Prostate gland (tissue), 2 donors: Measurements from ENCODE around the gene ITIH5. TPM values are rescaled to one million over a fixed set of nuclear protein-coding genes. Genes with fewer than 3 reads are reported as not detected.

Experiments
- DNase-seq: peaks from one replicate; pipeline ENCODE4 v3.0.0-alpha.2; 2019; ENCODE audit warnings: low spot score
- H3K27ac ChIP-seq, 2 donors: fragments of 200-600 bp; sonication (generic); 2 replicates each; pipeline ENCODE4 v1.5.1; 2017 to 2019
- H3K27me3 ChIP-seq: fragments of 200-600 bp; sonication (generic); replicated peaks from 2 replicates; pipeline ENCODE4 v1.5.1; 2019; ENCODE audit not compliant: insufficient read depth
- H3K36me3 ChIP-seq, 2 donors: fragments of 200-600 bp; sonication (generic); 1 replicate in 1 of 2; 2 replicates in 1 of 2; pipeline versions ENCODE4 v1.5.1 to v1.8.1; 2017 to 2019
- H3K4me1 ChIP-seq: fragments of 200-600 bp; sonication (generic); replicated peaks from 2 replicates; pipeline ENCODE4 v1.5.1; 2019
- H3K4me3 ChIP-seq, 2 donors: fragments of 200-600 bp; sonication (generic); 2 replicates each; pipeline ENCODE4 v1.5.1; 2017 to 2019
- H3K9me3 ChIP-seq: fragments of 200-600 bp; sonication (generic); 2 replicates; pipeline ENCODE4 v1.5.1; 2017
- POLR2A ChIP-seq: fragments of 450-650 bp; IDR thresholded peaks from one replicate; pipeline ENCODE4 v1.6.1; 2016; ENCODE audit warnings: antibody characterized with exemption, mild to moderate bottlenecking
- POLR2AphosphoS5 ChIP-seq: sonication (generic); formaldehyde crosslinking; IDR thresholded peaks from one replicate; pipeline ENCODE4 v1.6.1; 2017; ENCODE audit warnings: antibody characterized with exemption
- whole genome bisulfite sequencing: methylation state at CpG from one replicate; pipeline ENCODE4 v1.1.5; 2018; 5-methylcytosine and 5-hydroxymethylcytosine counted together
- intact Hi-C: fragments of 100-400 bp; cut with DNase I; formaldehyde crosslinking; loops from one replicate; pipeline ENCODE4 v1.14.2; 2022
- total RNA-seq, 2 donors: library from RNA; depleted of rRNA; stranded (reverse); fragments of >200 nt; gene quantifications; one replicate each; pipeline ENCODE4 v1.1.0, GENCODE V29; 2016
- TF ChIP-seq, protein P1 (sequence below), 4 experiments: fragments of 200-600 bp in 2 of 4; fragments of 450-650 bp in 2 of 4; sonication (generic) in 2 of 4; IDR thresholded peaks; 1 replicate in 3 of 4; 2 replicates in 1 of 4; pipeline ENCODE4 v1.5.1; 2016 to 2019; ENCODE audit warnings: antibody characterized with exemption in 4 of 4, mild to moderate bottlenecking in 2 of 4, moderate library complexity in 2 of 4

The ITIH5 gene
- total RNA-seq, 2 donors from 2014 or later = 13.5 to 42.0 TPM

DNA sequence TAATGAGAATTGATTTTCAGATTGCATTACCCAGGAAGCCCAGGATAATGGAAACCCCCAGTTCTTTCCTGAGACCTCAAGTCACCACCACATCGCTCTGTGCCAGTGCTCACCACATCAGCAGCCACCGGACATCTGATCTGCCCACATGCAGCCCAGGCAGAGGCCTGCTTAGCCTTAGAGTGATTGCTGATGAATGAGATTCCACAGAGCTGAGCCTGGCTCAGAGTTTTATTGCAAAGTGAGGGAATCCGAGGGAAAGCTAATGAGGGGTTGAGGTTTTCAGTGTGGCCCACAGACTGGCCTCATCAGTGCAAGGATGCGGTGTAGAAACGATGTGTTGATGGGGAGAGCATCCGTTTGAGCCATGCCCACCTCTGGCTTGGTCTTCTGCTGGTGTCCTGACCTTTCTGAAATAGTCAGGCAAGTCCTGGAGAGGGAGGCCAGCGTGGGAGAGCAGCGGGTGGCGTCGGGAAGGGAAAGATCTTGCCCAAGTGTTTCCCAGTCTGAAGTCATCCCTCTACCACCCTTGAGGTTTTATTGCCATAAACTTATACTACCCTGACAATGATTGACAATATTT is 120.3 kb downstream of the ITIH5 start:
- intact Hi-C loops = no loop called here
- no peaks in the 10 kb centered on the region for H3K36me3 ChIP-seq
- H3K4me1 ChIP-seq = no peaks in the 10 kb centered on the region
- H3K4me3 ChIP-seq = no peak overlapping the region
- no peak overlapping the region for H3K27ac ChIP-seq
- no peak for DNase-seq
- H3K27me3 ChIP-seq = no peaks in the 10 kb centered on the region
- TF ChIP-seq, protein P1, sequence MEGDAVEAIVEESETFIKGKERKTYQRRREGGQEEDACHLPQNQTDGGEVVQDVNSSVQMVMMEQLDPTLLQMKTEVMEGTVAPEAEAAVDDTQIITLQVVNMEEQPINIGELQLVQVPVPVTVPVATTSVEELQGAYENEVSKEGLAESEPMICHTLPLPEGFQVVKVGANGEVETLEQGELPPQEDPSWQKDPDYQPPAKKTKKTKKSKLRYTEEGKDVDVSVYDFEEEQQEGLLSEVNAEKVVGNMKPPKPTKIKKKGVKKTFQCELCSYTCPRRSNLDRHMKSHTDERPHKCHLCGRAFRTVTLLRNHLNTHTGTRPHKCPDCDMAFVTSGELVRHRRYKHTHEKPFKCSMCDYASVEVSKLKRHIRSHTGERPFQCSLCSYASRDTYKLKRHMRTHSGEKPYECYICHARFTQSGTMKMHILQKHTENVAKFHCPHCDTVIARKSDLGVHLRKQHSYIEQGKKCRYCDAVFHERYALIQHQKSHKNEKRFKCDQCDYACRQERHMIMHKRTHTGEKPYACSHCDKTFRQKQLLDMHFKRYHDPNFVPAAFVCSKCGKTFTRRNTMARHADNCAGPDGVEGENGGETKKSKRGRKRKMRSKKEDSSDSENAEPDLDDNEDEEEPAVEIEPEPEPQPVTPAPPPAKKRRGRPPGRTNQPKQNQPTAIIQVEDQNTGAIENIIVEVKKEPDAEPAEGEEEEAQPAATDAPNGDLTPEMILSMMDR (IDR thresholded peaks at IDR 0.05) = no peak
- TF ChIP-seq POLR2A = no peak
- no peak for TF ChIP-seq POLR2AphosphoS5
- no peaks in the 10 kb centered on the region for H3K9me3 ChIP-seq
- 86% methylated on average over 10 of the region's 10 CpGs for WGBS

DNA sequence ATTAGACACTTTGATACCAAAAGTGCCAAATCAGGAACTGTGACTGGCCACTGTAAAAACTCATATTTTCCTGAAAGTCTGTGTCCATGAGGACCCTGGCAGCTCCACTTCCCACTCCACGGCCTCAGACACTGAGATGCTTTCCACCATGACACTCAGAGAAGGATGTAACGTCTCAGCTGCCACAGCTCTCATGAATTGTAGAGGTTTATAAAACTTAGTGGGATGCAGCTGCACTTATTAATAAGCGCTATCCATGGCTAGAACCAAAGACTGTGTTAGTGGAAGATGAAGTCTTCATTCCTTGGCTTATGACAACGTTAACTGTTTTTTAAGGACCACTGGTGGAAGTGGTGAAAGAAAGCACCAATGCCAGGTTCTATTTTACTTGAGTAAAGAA is 121.0 kb downstream of the ITIH5 start:
- H3K9me3 ChIP-seq = no peaks in the 10 kb centered on the region
- DNase-seq = no peak
- H3K4me3 ChIP-seq = no peak overlapping the region
- H3K4me1 ChIP-seq = no peaks in the 10 kb centered on the region
- WGBS = 64% methylated on average over 4 of the region's 4 CpGs
- TF ChIP-seq, protein P1 (IDR thresholded peaks at IDR 0.05) = no peak
- no peak for TF ChIP-seq POLR2AphosphoS5
- TF ChIP-seq POLR2A = no peak
- intact Hi-C loops = no loop called here
- H3K36me3 ChIP-seq = no peaks in the 10 kb centered on the region
- H3K27ac ChIP-seq = no peak overlapping the region
- H3K27me3 ChIP-seq = no peaks in the 10 kb centered on the region

DNA sequence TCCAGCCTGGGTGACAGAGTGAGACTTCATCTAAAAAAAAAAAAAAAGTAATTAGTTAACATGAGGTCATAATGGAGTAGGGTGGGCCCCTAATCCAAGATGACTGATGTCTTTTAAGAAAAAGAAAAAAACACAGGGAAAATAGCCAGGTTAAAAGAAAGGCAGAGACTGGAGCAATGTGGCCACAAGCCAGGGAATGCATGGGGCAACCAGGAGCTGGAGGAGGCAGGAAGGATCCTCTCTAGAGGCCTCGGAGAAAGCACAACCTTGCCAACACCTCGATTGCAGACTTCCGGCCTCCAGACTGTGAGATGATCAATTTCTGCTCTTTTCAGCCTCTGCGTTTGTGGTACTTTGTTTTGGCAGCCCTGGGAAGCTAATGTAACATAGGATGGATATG is 121.5 kb downstream of the ITIH5 start:
- no peaks in the 10 kb centered on the region for H3K9me3 ChIP-seq
- no peak for DNase-seq
- 65% methylated on average over 4 of the region's 4 CpGs for WGBS
- H3K27me3 ChIP-seq = no peaks in the 10 kb centered on the region
- TF ChIP-seq POLR2A (no peak), POLR2AphosphoS5 (no peak)
- TF ChIP-seq, protein P1 (IDR thresholded peaks at IDR 0.05) = no peak
- no peaks in the 10 kb centered on the region for H3K4me1 ChIP-seq
- H3K4me3 ChIP-seq = no peak overlapping the region
- intact Hi-C loops = no loop called here
- no peak overlapping the region for H3K27ac ChIP-seq
- H3K36me3 ChIP-seq = no peaks in the 10 kb centered on the region

DNA sequence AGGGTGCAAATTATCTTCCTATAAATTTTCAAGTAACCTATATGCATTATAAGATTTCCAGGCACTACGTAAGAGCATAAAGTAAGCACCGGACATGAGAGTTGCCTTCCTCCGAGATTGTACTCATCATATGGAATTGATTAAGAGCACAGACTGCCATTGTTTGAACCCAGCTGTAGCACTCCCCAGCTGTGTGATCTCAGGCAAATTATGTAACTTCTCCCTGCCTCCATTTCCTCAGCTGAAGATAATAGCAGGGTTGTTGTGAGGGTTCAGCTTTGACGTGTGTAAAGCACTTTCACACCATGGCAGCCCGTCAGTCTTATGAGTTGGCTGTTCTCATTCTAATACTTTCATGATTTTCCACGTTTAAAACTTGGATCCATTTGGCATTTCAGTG is 122.6 kb downstream of the ITIH5 start:
- intact Hi-C loops = loop anchor here (5.0 kb wide), 1 partner anchor 123 kb away; the partner anchor contains the start of gene ITIH5
- Histone ChIP-seq H3K27me3 (no peaks in the 10 kb centered on the region), H3K9me3 (no peaks in the 10 kb centered on the region), H3K4me3 (no peak overlapping the region), H3K4me1 (no peaks in the 10 kb centered on the region), H3K36me3 (no peaks in the 10 kb centered on the region), H3K27ac (no peak overlapping the region)
- WGBS = 85% methylated on average over 6 of the region's 6 CpGs
- DNase-seq = no peak
- TF ChIP-seq, protein P1 (IDR thresholded peaks at IDR 0.05) = no peak
- TF ChIP-seq POLR2A (no peak), POLR2AphosphoS5 (no peak)

DNA sequence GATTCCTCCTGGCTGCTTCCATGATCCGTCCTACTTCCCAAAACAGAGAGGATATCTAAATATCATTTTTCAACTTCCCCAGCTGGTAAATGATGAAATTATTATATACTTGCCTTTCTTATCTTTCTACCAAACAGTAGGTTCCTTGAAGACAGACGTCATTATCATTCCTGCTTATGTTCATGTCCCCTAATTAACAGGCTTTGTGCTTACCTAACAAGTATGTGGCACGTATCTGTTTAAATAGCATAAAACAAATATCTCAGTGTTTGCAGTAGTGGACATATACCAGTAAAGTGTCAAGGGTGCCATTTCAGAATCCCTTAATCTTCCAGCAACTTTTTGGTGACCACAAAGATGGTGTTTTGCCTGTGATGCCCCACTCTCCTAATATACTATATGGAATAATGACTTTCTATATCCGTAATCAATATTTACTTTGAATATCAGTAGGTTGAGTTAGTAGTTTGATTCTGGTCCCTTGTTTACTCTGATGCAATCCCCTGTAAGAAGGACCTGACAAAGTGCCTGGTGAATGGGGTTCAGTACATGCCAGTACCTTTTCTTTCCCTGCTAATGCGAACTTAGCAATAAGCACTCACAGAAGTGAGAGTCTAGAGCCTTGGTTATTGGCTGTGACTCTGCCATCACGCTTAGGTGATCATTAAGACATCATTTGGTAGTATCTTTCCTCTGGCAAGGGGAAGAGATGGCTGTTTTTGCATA is 124.4 kb downstream of the ITIH5 start:
- intact Hi-C loops = loop anchor here (5.0 kb wide), 1 partner anchor 125 kb away; the partner anchor contains the start of gene ITIH5
- Histone ChIP-seq H3K27ac (no peak overlapping the region), H3K27me3 (no peaks in the 10 kb centered on the region), H3K9me3 (no peaks in the 10 kb centered on the region), H3K4me1 (no peaks in the 10 kb centered on the region), H3K36me3 (no peaks in the 10 kb centered on the region), H3K4me3 (no peak overlapping the region)
- DNase-seq = no peak
- TF ChIP-seq, protein P1 (IDR thresholded peaks at IDR 0.05) = no peak
- TF ChIP-seq POLR2A (no peak), POLR2AphosphoS5 (no peak)
- WGBS = 76% methylated on average over 6 of the region's 6 CpGs
